Gastroesophageal sphincter (tissue), 3 donors: ENCODE results near the gene GNG8.

Source experiments
- EP300 ChIP-seq: sonication (generic); formaldehyde crosslinking; IDR thresholded peaks from one replicate; pipeline ENCODE4 v1.6.1; 2017; ENCODE audit warnings: antibody characterized with exemption, mild to moderate bottlenecking
- POLR2A ChIP-seq, 2 donors: fragments of 450-650 bp; IDR thresholded peaks; one replicate each; pipeline ENCODE4 v1.6.1; 2017; ENCODE audit warnings: antibody characterized with exemption in 2 of 2, mild to moderate bottlenecking in 2 of 2, moderate library complexity in 1 of 2
- POLR2AphosphoS5 ChIP-seq: sonication (generic); formaldehyde crosslinking; IDR thresholded peaks from one replicate; pipeline ENCODE4 v1.6.1; 2017; ENCODE audit warnings: antibody characterized with exemption
- TF ChIP-seq, protein P1 (sequence below), 4 experiments: fragments of 200-600 bp in 2 of 4; fragments of 450-650 bp in 2 of 4; sonication (generic) in 1 of 4; IDR thresholded peaks; one replicate each; pipeline ENCODE4 v1.5.1; 2017 to 2019; ENCODE audit warnings: antibody characterized with exemption in 4 of 4, mild to moderate bottlenecking in 2 of 4, moderate library complexity in 2 of 4

DNA sequence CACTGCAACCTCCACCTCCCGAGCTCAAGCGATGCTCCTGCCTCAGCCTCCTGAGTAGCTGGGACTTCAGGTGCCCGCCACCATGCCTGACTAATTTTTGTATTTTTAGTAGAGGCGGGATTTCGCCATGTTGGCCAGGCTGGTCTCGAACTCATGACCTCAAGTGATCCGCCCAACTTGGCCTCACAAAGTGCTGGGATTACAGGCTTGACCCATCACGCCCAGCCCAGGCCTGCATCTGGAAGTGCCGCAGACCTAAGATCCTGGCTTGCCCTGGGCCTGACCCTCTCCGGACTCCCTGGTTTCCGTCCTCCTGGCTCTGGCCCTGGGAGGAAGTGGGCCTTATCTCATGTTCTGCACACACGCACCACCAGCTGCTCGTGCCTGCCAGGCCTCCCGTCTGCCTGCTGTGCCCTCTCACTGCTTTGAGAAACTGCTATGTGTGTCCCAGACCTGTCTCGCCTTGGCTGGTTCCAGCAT, 6.4 kb downstream of the GNG8 start:
- TF ChIP-seq, protein P1, sequence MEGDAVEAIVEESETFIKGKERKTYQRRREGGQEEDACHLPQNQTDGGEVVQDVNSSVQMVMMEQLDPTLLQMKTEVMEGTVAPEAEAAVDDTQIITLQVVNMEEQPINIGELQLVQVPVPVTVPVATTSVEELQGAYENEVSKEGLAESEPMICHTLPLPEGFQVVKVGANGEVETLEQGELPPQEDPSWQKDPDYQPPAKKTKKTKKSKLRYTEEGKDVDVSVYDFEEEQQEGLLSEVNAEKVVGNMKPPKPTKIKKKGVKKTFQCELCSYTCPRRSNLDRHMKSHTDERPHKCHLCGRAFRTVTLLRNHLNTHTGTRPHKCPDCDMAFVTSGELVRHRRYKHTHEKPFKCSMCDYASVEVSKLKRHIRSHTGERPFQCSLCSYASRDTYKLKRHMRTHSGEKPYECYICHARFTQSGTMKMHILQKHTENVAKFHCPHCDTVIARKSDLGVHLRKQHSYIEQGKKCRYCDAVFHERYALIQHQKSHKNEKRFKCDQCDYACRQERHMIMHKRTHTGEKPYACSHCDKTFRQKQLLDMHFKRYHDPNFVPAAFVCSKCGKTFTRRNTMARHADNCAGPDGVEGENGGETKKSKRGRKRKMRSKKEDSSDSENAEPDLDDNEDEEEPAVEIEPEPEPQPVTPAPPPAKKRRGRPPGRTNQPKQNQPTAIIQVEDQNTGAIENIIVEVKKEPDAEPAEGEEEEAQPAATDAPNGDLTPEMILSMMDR (IDR thresholded peaks at IDR 0.05), result no peak
- TF ChIP-seq POLR2AphosphoS5 (no peak), POLR2A (IDR thresholded peaks at IDR 0.05) (no peak), EP300 (no peak)
